GM18870 (cell line): ENCODE results near the gene PARD6B.

ENCODE experiments used
- ATAC-seq: cut with Tn5 transposase; IDR thresholded peaks from one replicate; pipeline ENCODE4 v1.9.1; 2021; ENCODE audit warnings: moderate library complexity; ENCODE audit not compliant: unreplicated experiment

Gene PARD6B

GRCh38 chr20:50722424-50723155 lies 8.8 kb upstream of the PARD6B start:
- no peak for ATAC-seq

DNA sequence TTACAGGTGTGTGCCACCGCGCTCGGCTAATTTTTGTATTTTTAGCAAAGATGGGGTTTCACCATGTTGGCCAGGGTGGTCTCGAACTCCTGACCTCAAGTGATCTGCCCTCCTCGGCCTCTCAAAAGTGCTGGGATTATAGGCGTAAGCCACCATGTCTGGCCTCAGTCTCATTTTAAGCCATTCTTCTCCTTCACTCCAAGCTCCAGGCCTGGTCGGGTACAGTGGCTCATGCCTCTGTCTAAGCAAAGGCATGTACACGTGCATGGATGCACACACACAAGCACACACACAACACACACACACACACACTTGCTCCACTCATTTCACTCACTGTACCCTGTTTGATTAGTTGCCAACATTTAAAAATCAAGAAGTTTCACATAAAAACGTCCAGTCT lies 7.7 kb upstream of the PARD6B start:
- no peak for ATAC-seq

DNA sequence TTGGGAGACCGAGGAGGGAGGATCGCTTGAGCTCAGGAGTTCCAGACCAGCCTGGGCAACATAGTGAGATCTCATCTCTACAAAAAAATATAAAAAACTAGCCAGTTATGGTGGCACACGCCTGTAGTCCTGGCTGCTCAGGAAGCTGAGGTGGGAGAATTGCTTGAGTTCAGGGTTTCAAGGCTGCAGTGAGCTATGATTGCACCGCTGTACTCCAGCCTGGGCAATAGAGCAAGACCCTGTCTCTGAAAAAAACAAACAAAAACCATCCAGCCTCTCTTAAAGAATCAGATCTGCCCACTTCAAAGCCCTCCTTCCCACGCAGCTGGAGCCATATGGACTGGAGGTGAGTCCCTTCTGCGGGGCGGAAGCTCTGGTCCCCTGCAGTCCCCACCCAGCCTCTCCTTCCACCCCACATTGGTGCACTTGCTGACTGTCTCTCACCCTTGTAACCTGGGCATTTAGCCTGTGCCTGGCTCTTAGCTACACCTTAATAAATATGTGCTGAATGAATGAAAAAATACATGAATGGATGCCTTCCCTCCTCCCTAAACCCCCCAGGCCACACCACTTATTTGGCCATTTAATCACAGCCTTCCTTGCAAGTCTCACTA lies 7.2 kb upstream of the PARD6B start:
- no peak for ATAC-seq

DNA sequence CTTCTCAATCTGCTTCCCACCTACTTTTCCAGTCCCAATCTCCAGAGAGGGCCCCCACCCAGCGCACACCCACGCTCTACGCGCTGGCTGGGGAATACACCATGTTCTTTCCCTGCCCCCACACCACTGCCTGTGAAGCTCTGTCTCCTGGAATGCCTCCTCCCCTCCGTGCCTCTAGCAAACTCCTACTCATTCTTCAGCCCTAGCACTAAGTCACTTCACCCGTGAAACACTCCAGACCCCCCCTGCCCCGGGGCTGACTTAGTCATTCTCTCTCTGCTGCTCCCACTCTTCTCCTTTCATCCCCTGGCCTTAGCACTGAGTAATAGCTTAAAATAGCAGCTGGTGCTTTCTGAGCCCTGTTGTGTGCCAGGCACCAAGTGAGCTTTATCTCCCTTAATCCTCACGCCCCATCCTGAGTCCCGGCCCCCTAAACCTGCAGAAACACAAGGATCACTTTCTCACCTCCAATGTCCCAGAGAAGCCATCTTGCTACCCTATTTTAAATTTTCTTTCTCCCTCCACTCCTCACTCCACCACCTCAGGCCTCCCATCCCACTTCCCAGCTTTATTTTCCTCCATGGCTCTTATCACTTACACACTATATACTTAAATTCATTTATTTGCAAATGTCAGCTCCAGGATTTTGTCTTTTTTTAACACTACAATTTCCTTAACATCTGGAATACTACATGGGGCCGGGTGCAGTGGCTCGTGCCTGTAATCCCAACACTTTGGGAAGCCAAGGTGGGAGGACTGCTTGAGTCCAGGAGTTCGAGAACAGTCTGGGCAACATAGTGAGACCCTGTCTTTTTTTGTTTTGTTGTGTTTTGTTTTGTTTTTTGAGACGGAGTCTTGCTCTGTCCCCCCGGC lies 6.3 kb upstream of the PARD6B start:
- no peak for ATAC-seq

GRCh38 chr20:50725724-50726005 lies 5.7 kb upstream of the PARD6B start:
- ATAC-seq, result no peak

- no peak for ATAC-seq
Measured at GRCh38 chr20:50726955-50727791, 4.2 kb upstream of the PARD6B start.

- no peak for ATAC-seq
Measured at GRCh38 chr20:50727792-50728485, 3.4 kb upstream of the PARD6B start.

DNA sequence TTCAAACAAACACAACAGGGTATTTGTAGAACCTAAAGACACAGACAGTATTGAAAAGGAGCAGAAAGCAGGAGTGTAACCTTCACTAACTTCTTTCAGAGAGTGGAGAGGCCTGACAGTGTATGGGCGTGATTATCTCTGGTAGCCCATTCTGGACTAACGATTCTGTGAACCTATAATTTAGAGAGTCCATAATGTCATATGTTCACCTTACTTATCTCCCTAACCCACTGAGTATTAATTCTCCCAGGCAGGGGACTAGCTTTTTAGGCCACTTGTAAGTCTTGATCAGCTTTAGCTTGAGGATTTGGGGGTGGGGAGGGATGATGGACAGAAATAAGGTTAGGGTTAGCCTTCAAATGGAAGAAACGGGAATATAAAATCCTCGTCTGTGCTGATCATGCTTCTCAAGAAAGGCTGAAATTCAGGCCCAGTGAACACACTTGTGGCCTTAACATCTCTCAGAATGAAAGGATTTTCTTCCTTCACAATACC lies 2.8 kb upstream of the PARD6B start:
- ATAC-seq, result no peak

GRCh38 chr20:50728981-50729874 lies 2.2 kb upstream of the PARD6B start:
- ATAC-seq, result no peak

GRCh38 chr20:50729901-50730764 lies 1.2 kb upstream of the PARD6B start:
- ATAC-seq, result no peak

DNA sequence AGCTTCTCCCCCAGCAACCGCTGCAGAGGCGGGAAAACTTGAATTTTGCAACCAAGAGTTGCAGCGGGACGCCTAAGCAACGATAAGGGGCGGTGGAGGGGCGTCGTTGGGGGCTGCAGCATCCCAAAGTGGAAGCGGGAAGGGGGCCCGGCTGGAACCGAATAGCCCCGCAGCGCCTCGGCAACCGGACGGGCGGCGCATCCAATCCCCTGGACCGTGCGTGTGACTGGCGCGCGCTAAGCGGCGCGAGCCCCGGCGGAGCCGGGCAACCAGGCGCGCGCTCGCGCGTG lies 670 bp upstream of the PARD6B start:
- peak; percentile 2 for ATAC-seq

DNA sequence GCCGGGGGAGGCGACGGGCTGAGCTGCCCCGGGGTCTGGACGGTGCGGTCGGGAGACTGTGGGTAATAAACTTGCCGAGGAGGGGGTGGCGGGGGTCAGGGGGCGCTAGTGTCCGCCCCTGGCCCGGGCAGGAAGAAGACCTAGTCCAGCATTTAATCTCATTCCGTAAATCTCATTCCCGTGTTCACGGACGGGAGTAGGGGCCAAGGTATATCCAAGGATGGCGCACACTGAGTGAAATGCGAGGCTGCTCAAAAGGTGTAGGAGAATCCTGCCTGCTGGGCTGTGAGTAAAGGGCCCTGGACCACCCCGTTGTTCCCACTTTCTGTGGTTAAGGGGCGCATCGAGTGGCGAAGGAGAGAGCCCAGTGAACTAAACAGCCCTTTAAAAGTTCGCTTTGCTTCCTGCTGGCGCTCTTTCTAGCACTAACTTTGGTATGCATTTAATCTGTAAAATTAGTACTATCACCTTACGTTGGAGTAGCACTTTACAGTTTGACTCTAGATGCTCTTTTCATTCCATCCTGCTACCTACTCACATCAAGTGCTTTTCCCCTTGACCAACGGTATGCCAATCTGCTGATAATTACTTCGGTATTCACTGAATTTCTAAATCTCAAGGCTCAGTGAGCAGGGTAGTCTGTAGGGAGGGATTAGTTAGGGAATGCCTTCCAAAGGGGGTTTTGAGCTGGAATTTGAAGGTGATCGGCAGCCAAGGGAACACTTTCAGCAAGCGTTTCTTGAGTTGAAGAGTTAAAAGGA lies 730 bp downstream of the PARD6B start:
- ATAC-seq, result peak; percentile 2

- ATAC-seq, result no peak
Measured at GRCh38 chr20:50733644-50734349, 2.4 kb downstream of the PARD6B start.

DNA sequence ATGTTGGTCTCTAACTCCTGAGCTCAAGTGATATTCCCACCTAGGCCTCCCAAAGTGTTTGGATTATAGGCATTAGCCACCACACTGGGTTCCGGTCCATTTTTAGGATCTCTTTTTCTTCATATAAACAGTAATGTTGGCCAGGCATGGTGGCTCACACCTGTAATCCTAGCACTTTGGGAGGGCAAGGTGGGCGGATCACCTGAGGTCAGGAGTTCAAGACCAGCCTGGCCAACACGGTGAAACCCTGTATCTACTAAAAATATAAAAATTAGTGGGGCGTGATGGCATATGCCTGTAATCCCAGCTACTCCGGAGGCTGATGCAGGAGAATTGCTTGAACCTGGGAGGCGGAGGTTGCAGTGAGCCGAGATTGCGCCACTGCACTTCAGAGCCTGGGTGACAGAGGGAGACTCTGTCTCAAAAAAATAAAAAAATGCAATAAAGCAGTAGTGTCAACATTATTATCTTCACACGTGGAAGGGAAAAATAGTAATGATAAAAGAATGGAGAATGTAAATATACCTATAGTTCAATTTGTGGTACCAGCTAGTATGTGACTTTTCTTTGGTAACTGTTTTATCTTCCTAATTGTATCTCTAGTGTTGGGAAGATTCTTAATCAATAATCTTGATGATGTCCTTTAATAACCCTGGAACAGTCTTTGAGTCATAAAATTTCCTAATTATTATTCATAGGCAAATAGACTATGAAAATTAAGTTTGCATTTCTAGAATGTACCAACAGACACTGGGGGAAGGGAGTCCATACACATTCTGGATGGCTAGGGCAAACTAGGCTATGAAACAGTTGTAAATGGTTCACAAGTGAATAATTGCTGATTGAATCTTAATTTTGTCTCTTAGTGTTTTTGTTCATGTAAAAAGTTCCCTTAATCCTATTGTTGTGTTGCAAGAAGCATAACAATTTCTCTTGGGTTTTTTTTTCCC lies 3.6 kb downstream of the PARD6B start:
- ATAC-seq, result no peak

DNA sequence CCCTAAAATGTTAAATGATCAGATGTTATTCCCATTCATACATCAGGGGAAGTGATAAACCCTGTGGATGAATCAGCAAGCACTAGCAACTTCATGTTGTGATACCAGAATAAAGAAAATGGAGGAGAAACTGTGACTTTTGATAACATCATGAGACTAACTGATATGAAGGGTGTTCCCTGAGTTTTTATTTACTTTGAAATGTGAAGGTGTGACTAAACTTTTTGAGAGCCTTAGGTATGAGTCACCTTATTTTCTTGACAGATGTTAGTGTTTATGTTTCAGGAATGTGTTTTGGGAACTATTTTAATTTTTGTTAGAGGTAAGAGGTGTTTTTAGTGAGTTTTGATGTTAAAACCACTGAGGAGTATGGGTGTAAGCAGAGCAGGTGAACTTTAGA lies 4.4 kb downstream of the PARD6B start:
- ATAC-seq, result no peak

- no peak for ATAC-seq
Measured at GRCh38 chr20:50737352-50737751, 6.0 kb downstream of the PARD6B start.
